Measurements from ENCODE around the gene FBN1. TPM values are rescaled to one million over a fixed set of nuclear protein-coding genes. Genes with fewer than 3 reads are reported as not detected.

FBN1 gene
- total RNA-seq, 1 donor = 1,556 TPM

DNA sequence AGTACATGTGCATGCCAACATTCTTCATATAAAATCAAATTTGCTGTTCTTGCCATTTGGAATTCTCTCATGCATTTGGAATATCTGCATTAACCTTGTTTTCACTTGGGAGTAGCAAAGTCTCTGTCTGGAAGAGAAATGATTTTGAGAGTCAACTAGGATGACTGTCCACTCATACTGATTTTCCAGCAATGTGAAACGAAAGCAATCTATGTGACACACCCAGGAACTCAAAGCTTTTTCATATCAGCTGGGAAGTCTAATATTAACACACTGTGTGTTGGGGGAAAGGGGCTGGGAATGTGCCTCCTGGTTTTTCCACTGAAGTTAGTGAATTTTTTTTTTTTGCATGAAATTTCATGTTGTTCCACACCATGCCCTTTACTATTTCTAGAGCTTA is 189.4 kb downstream of the FBN1 start:
- no peak for DNase-seq (ENCODE audit: insufficient read length, low spot score, missing footprints)
- Histone ChIP-seq H2AFZ (ENCODE audit: low read length) (no peak overlapping the region), H4K20me1 (ENCODE audit: insufficient read depth, low read length) (peaks cover 3% of the 10 kb centered on the region), H3K4me3 (ENCODE audit: insufficient read depth, low read length) (no peak overlapping the region), H3K27ac (ENCODE audit: low read depth, low read length) (no peak overlapping the region), H3K36me3 (ENCODE audit: insufficient read depth, low read length) (peaks cover 100% of the 10 kb centered on the region), H3K79me2 (ENCODE audit: insufficient read depth, low read length) (peaks cover 8% of the 10 kb centered on the region), H3K27me3 (ENCODE audit: insufficient read depth, low read length) (no peaks in the 10 kb centered on the region), H3K9me3 (ENCODE audit: low read depth, low read length) (no peaks in the 10 kb centered on the region), H3K4me2 (ENCODE audit: insufficient read depth, low read length) (no peak overlapping the region), H3K4me1 (ENCODE audit: insufficient read depth, low read length) (peaks cover 24% of the 10 kb centered on the region)
- TF ChIP-seq, protein P1, sequence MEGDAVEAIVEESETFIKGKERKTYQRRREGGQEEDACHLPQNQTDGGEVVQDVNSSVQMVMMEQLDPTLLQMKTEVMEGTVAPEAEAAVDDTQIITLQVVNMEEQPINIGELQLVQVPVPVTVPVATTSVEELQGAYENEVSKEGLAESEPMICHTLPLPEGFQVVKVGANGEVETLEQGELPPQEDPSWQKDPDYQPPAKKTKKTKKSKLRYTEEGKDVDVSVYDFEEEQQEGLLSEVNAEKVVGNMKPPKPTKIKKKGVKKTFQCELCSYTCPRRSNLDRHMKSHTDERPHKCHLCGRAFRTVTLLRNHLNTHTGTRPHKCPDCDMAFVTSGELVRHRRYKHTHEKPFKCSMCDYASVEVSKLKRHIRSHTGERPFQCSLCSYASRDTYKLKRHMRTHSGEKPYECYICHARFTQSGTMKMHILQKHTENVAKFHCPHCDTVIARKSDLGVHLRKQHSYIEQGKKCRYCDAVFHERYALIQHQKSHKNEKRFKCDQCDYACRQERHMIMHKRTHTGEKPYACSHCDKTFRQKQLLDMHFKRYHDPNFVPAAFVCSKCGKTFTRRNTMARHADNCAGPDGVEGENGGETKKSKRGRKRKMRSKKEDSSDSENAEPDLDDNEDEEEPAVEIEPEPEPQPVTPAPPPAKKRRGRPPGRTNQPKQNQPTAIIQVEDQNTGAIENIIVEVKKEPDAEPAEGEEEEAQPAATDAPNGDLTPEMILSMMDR (IDR thresholded peaks at IDR 0.05; ENCODE audit: extremely low read depth, low read depth, low read length) = no peak

DNA sequence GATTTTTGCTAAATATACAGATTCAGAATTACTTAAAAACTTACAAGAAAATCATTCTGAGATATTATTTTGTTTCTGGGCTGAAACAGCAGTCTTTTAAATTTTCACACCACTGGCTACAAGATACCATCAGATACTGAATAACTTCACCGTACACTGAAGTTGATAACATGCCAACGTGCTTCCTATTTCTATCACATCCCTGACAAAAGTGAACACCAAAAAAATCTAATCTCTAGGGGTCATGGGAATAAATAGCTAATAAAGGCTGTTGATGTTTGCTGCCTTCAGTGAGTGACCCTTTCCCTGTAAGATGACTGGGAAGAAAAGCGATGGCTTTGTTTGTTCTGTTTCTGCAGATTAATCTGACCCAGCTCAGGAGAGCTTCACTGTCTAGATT is 193.8 kb downstream of the FBN1 start:
- Histone ChIP-seq H3K9me3 (ENCODE audit: low read depth, low read length) (no peaks in the 10 kb centered on the region), H3K27me3 (ENCODE audit: insufficient read depth, low read length) (no peaks in the 10 kb centered on the region), H3K79me2 (ENCODE audit: insufficient read depth, low read length) (peaks cover 4% of the 10 kb centered on the region), H3K4me1 (ENCODE audit: insufficient read depth, low read length) (peaks cover 37% of the 10 kb centered on the region), H3K4me2 (ENCODE audit: insufficient read depth, low read length) (no peak overlapping the region), H3K27ac (ENCODE audit: low read depth, low read length) (peak overlapping the region; percentile 14), H2AFZ (ENCODE audit: low read length) (no peak overlapping the region), H4K20me1 (ENCODE audit: insufficient read depth, low read length) (no peaks in the 10 kb centered on the region), H3K36me3 (ENCODE audit: insufficient read depth, low read length) (peaks cover 88% of the 10 kb centered on the region), H3K4me3 (ENCODE audit: insufficient read depth, low read length) (no peak overlapping the region)
- DNase-seq (ENCODE audit: insufficient read length, low spot score, missing footprints) = no peak
- TF ChIP-seq, protein P1 (IDR thresholded peaks at IDR 0.05; ENCODE audit: extremely low read depth, low read depth, low read length) = no peak

DNA sequence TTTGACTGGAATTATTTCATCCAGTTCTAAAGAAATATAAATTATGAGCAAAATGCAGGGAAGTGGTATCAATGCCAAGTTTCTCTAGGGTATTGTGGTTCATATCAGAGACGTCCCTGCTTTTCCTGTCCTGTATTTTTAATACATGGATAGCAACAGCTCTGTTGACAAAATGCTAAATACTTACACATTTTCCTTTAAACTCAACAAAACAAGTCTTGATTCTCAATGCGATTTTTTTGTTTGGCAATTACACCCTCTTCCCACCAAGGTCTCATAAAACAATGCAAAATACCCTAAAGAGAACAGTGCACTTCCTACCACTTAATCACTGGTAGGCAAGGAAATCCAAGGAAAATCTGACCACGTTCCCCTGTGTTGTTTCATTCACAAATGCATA is 194.3 kb downstream of the FBN1 start:
- peak overlapping the region; percentile 14 for H3K27ac ChIP-seq (ENCODE audit: low read depth, low read length)
- peaks cover 88% of the 10 kb centered on the region for H3K36me3 ChIP-seq (ENCODE audit: insufficient read depth, low read length)
- H3K27me3 ChIP-seq (ENCODE audit: insufficient read depth, low read length) = no peaks in the 10 kb centered on the region
- DNase-seq (ENCODE audit: insufficient read length, low spot score, missing footprints) = no peak
- H4K20me1 ChIP-seq (ENCODE audit: insufficient read depth, low read length) = no peaks in the 10 kb centered on the region
- no peak overlapping the region for H3K4me3 ChIP-seq (ENCODE audit: insufficient read depth, low read length)
- H3K4me2 ChIP-seq (ENCODE audit: insufficient read depth, low read length) = no peak overlapping the region
- peaks cover 37% of the 10 kb centered on the region for H3K4me1 ChIP-seq (ENCODE audit: insufficient read depth, low read length)
- H3K79me2 ChIP-seq (ENCODE audit: insufficient read depth, low read length) = peaks cover 2% of the 10 kb centered on the region
- TF ChIP-seq, protein P1 (IDR thresholded peaks at IDR 0.05; ENCODE audit: extremely low read depth, low read depth, low read length) = no peak
- no peak overlapping the region for H2AFZ ChIP-seq (ENCODE audit: low read length)
- no peaks in the 10 kb centered on the region for H3K9me3 ChIP-seq (ENCODE audit: low read depth, low read length)

DNA sequence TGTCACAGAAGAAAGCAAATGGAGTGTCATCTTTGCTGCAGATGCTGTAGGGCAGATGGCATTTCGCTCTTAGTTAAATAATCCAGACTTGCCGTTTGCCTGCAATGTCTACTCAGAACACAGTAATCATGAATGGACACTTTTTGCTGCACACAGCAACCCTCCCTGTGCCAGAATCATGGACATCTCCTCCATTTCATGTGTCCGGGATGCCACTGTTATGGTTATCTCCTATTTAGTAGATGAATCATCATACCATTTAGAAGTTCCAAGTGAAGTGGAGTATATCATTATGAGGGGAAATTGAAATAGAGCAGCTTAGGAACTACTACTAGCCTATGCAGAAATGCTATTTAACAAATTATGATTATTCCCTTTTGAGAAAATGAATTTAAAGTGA is 195.8 kb downstream of the FBN1 start:
- no peaks in the 10 kb centered on the region for H3K27me3 ChIP-seq (ENCODE audit: insufficient read depth, low read length)
- H3K27ac ChIP-seq (ENCODE audit: low read depth, low read length) = peak overlapping the region; percentile 51
- TF ChIP-seq, protein P1 (IDR thresholded peaks at IDR 0.05; ENCODE audit: extremely low read depth, low read depth, low read length) = no peak
- H3K4me1 ChIP-seq (ENCODE audit: insufficient read depth, low read length) = peaks cover 37% of the 10 kb centered on the region
- DNase-seq (ENCODE audit: insufficient read length, low spot score, missing footprints) = no peak
- H3K4me3 ChIP-seq (ENCODE audit: insufficient read depth, low read length) = no peak overlapping the region
- peaks cover 85% of the 10 kb centered on the region for H3K36me3 ChIP-seq (ENCODE audit: insufficient read depth, low read length)
- no peak overlapping the region for H2AFZ ChIP-seq (ENCODE audit: low read length)
- no peaks in the 10 kb centered on the region for H4K20me1 ChIP-seq (ENCODE audit: insufficient read depth, low read length)
- no peak overlapping the region for H3K4me2 ChIP-seq (ENCODE audit: insufficient read depth, low read length)
- no peaks in the 10 kb centered on the region for H3K9me3 ChIP-seq (ENCODE audit: low read depth, low read length)
- no peaks in the 10 kb centered on the region for H3K79me2 ChIP-seq (ENCODE audit: insufficient read depth, low read length)
